ENCODE results near the gene NT5C.

The NT5C gene

GRCh38 chr17:75115555-75115954 lies 16.0 kb downstream of the NT5C start:
- DNase-seq (ENCODE audit: low read depth), result no peak

GRCh38 chr17:75114552-75115314 lies 16.8 kb downstream of the NT5C start:
- no peak for DNase-seq (ENCODE audit: low read depth)

- peak; percentile 43 for DNase-seq (ENCODE audit: low read depth)
Observed at GRCh38 chr17:75113798-75114551, 17.6 kb downstream of the NT5C start.

- no peak for DNase-seq (ENCODE audit: low read depth)
Observed at GRCh38 chr17:75111777-75112335, 19.7 kb downstream of the NT5C start.

GRCh38 chr17:75110234-75110937 lies 21.2 kb downstream of the NT5C start:
- no peak for DNase-seq (ENCODE audit: low read depth)

GRCh38 chr17:75109407-75110233 lies 21.9 kb downstream of the NT5C start, which contains the start of gene ARMC7:
ARMC7 (plus strand) TSS chr17:75109969; CDS start chr17:75110289, 320 bp downstream.
- no peak for DNase-seq (ENCODE audit: low read depth)

GRCh38 chr17:75109046-75109406 lies 22.5 kb downstream of the NT5C start:
- DNase-seq (ENCODE audit: low read depth), result no peak

GRCh38 chr17:75108193-75108592 lies 23.3 kb downstream of the NT5C start:
- no peak for DNase-seq (ENCODE audit: low read depth)

- DNase-seq (ENCODE audit: low read depth), result no peak
Observed at GRCh38 chr17:75105126-75106080, 26.1 kb downstream of the NT5C start.

GRCh38 chr17:75103601-75104554 lies 27.7 kb downstream of the NT5C start:
- no peak for DNase-seq (ENCODE audit: low read depth)

GRCh38 chr17:75102385-75102821 lies 29.1 kb downstream of the NT5C start:
- DNase-seq (ENCODE audit: low read depth), result no peak

- DNase-seq (ENCODE audit: low read depth), result no peak
Observed at GRCh38 chr17:75099881-75100595, 31.5 kb downstream of the NT5C start.

GRCh38 chr17:75098861-75099260 lies 32.7 kb downstream of the NT5C start:
- DNase-seq (ENCODE audit: low read depth), result no peak

- no peak for DNase-seq (ENCODE audit: low read depth)
Observed at GRCh38 chr17:75097865-75098264, 33.7 kb downstream of the NT5C start.

- DNase-seq (ENCODE audit: low read depth), result no peak
Observed at GRCh38 chr17:75096082-75096625, 35.4 kb downstream of the NT5C start.

- no peak for DNase-seq (ENCODE audit: low read depth)
Observed at GRCh38 chr17:75094871-75095399, 36.6 kb downstream of the NT5C start.

GRCh38 chr17:75093548-75094158 lies 37.9 kb downstream of the NT5C start:
- no peak for DNase-seq (ENCODE audit: low read depth)

Measured in GM04503 (cell line).